HPDE6-E6E7 (cell line): Measurements from ENCODE around the gene TTBK1.

Experiments
- DNase-seq: peaks from one replicate; pipeline ENCODE4 v3.0.0; 2011; ENCODE audit warnings: missing footprints; ENCODE audit errors: extremely low spot score

The TTBK1 gene

DNA sequence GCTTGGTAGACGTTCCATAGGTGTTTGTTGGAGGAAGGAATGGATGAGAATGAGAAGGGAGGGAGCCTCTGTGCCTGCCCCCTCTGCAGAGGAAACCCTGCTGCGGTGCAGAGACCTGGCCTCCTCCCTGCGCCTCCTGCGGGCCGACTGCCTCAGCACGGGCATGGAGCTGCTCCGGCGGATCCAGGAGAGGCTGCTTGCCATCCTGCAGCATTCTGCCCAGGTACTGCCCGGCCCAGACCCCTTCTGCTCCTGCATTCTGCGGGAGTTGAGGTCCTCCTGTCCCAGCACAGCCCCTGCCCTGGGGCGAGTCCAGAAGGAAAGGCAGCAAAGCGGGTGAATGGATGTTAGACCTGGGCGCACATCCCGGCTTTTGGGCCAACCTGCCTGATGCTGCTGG is 20.1 kb upstream of the TTBK1 start:
- DNase-seq: no peak

- no peak for DNase-seq
These were observed 17.0 kb upstream of the TTBK1 start for GRCh38 chr6:43226192-43226851.

DNA sequence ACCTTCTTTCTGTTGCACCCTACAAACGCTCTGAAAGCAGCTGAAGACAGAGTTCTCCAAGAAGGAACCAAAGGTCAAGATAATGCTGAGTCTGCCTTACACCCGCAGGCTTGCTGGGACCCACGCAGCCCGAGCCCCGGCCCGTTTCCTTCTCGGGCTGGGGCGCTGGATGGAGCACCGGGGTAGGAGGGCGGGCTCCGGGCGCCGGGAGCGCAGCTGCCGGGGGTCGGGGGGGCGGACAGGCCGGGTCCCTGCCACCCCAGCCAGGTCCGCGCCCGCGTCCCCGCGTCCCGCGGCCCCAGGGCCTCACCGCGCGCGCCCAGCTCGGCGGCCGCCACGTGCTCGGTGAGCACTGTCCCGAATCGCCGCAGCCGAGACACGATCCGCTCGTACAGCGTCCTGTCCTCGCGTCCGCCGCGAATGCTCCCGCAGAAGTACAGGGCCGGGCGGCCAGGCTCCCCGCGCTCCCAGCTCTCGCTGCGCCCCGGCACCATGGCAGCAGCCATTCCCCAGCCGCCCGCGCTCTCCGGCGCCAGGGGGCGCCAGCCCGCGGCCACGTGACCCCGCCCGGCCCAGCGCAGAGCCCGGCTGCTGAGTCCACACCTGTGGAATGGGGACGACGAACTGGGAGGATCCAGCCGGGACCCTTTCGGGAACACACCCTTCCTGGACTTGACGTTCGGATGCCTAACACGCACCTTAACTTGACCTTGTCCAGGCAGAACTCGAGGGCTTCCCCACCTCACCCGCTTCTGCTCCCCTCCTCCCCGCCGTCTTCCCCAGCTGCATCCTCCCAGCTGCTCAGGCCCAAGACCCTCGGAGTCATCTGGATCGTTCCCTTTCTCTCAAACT is 14.1 kb upstream of the TTBK1 start, which contains the start of gene DNPH1:
DNPH1 (minus strand) TSS at position 531 of the 852 bp plus-strand sequence; CDS start at position 506, 25 bp downstream.
- peak; percentile 82 for DNase-seq

GRCh38 chr6:43229803-43230620 is 13.3 kb upstream of the TTBK1 start:
- no peak for DNase-seq

GRCh38 chr6:43231053-43231452 is 12.2 kb upstream of the TTBK1 start:
- DNase-seq: no peak

DNA sequence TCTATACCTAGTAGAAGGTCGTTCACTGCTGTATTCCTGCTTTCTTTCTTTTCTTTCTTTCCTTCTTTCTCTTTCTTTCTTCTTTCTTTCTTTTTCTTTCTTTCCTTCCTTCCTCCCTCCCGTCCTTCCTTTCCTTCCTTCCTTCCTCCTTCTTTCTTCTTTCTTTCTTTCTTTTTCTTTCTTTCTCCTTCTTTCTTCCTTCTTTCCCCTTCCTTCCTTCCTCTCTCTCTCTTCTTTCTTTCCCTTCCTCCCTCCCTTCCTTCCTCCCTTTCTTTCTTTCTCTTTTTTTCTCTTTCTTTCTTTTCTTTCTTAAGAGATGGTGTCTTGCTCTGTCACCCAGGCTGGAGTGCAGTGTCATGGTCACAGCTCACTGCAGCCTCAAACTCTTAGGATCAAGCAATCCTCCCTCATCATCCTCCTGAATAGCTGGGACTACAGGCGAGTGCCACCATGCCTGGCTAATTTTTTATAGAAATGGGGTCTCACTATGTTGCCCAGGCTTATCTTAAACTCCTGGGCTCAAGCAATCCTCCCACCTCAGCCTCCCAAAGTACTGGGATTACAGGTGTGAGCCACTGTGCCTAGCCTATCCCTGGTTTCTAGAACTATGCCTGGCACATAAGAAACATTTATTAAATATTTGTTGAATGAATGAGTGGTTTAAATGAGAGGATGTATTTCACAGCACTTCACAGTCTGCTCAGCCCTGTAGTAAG is 11.4 kb upstream of the TTBK1 start:
- no peak for DNase-seq

DNA sequence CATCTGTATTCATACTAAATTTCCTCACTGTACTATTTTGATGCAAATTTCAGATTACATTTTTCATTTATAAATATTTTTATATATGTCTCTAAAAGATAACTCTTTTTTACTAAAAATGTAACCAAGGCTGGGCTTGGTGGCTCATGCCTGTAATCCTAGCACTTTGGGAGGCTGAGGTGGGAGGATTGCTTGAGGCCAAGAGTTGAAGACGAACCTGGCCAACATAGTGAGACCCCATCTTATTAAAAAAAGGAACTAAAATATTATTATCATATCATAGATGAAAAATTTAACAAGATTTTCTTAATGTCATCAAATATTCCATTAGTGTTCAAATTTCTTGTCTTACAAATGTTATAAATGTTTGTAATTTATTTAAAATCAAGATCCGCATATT is 7.4 kb upstream of the TTBK1 start:
- DNase-seq: no peak

DNA sequence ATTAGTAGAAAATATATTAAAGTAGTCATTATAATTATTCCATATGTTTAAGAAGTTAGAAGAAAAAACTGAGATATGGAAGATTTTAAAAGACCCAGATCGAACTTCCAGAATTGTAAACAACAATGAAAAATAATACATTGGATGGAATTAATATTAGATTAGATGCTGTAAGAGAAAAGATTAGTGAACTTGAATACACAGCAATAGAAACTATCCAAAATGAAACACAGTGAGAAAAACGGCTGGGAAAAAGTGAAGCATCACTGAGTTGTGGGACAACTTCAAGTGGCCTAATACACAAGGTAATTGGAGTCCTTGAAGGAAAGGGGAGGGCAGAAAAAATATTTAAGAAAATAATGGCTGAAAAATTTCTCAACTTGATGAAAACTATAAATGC is 4.2 kb upstream of the TTBK1 start:
- no peak for DNase-seq

DNA sequence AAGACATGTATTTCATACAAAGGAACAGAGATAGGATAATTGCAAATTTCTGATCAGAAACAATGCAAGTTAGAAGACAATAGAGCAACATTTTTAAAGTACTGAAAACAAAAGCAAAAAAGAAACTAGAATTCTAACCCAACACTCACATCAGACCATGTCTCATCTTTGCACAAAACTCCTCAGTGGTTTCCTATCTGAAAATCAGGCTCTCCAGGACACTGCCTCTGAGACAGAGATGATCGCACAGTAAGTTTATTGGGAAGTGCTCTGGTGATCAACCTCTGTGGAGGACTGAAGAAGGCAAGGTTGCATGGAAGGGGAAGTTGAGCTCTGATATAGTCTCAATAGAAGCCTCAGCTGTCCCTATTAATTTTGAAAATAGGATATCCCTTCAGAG is 2.3 kb upstream of the TTBK1 start:
- DNase-seq: no peak

DNA sequence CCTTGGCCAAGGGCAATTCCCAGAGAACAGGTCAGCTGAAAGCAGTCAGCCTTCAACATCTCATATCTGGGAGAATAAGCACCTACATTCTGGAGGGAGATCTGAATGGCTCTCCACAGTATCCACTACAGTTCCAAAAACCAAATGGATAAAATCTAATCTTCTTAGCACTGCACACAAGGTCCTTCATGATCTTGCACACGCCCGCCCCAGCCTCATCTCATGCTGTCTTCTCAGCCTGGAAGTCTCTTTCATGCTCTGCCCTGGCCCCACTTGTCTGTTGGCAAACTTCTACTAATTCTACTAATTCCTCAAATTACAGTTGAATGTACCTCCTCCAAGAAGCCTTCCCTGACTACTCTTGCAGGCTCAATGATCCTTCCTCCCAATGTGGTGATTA is 1.8 kb upstream of the TTBK1 start:
- DNase-seq: no peak

DNA sequence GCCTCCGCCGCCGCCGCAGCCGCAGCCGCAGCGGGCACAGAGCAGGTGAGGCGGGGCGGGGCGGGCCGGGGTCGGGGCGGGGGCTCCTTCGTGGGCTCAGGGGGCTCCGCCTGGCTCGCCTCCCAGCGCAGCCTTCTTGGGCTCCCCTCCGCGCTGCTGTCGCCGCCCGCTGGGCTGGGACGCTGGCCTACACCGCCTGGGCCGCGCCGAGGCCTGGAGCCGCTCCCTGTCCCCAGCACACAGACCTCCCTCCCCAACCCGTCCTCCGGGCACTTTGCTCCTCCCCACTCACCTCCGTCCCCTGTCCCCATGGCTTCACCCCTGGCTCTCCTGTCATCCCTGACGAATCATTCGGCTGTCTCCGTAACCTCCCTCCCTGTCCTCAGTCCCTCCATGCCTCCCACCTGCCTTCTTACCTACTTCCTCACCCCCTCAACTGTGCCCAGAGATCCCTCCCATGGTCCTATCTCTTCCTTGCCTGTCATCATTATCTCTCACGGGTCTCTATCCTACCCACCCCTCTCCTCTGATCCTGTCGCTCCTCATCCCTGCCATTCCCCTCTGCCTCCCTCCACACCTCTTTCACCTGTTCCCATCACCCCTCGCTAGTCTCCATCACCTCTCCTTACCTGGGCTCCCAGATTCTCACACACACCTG is 512 bp downstream of the TTBK1 start:
- no peak for DNase-seq

GRCh38 chr6:43246301-43247113 is 3.2 kb downstream of the TTBK1 start:
- no peak for DNase-seq

DNA sequence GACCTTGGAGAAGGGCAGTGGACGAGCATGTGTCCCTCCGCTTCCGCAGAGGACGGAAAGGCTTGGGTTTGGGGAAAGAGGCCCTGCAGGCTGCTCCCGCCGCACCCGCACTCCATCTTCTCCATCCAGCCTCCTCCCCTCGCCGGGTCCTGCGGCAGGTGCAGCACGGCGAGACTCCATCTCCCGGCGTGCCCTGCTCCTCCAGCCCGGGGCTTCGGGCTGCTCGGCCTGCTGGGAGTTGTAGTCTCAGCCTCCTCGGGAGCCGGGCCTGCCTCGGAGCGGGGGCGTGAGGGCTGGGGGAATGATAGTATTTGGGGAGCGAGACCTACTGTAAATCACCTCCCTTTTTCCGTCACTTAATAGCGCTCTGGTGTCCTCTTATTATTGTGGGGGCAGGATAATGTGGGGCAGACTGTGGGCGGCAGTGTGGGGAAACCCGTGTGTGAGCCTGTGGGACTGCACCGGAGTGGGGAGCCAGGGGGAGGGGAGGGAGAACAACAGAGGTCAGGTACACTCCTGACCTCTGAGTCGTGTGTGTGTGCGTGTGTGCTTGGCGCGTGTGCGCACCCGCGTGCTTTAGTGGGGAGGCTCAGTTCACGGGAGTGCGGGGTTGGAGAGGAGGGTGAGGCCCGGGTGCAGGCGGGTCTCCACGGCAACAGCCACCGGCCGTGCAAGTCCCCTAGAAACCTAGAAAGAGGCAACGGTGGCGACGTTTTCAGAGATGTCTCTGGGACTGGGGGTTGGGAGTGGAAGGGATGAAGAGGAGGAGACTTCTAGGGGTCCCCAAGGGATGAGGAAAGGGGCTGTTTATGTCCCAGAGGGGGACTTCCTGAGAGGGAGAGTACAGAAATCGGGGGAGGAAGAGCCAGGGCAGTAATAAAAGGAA is 4.1 kb downstream of the TTBK1 start:
- DNase-seq: peak; percentile 89

- no peak for DNase-seq
These were observed 4.8 kb downstream of the TTBK1 start for GRCh38 chr6:43248101-43248500.

DNA sequence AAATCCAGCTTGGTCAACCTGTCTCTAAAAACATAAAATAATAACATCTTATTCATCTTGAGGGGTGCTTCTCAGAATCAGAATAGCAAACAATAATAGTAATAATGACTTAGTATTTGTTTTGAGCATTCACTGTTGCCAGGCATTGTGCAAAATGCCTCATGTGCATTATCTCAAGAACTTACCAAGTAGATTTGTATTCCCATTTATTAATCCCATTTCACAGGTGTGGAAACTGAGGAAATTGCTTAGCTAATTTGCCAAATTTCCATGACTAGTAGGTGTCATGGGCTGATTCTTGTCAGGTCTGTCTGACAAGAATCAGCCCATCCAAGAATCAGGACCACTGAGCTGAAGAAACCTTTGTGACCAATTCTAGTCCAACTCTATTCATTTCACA is 5.5 kb downstream of the TTBK1 start:
- no peak for DNase-seq

GRCh38 chr6:43250992-43251373 is 7.7 kb downstream of the TTBK1 start:
- no peak for DNase-seq

- no peak for DNase-seq
These were observed 10.1 kb downstream of the TTBK1 start for GRCh38 chr6:43253401-43253800.

DNA sequence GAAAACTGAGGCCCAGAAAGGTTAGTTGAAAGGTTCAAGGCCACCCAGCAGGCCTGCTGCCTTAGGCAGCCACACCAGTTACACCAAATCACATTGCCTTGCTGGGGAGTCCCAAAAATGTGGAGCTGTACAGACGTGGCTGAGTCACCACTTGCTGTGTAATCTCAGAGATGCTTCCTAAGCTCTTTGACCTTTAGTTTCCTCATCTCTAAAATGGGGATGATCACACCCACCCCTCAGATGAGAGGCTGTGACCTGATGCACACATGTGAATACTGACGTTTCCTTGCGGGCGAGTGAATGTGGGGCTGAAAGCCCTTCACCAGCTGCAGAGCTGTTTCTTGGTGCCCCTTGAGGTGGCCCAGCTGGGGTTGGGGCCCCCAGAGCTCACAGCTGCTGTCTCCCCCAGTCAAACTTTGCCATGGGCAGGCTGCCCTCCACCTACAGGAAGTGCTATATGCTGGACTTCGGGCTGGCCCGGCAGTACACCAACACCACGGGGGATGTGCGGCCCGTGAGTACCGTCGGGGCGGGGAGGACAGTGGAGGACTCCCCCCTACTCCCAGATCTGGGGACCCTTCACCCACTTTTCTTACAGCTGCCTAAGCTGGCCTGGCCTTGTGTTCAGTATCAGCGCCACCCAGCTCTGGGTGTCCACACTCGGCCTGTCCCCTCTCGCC is 11.0 kb downstream of the TTBK1 start:
- no peak for DNase-seq

DNA sequence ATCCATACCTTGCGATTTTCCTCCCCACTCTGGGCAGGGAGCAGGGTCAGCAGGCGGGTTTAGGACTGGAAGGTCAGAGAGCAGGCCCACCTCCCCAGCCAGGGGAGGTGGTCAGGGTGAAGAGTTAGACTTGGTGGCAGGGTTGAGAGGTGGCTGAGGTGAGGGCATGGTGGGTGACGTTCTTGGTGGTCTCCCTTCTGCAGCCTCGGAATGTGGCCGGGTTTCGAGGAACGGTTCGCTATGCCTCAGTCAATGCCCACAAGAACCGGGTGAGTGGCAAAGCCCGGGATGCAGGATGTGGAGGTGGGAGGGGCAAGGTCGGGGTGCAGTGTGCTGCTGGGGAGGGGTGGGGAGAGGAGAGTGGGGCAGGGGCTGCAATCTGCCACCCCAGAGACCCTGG is 11.6 kb downstream of the TTBK1 start:
- DNase-seq: no peak
